Caco-2 (cell line): ENCODE results near the gene CEP57L1. TPM values are rescaled to one million over a fixed set of nuclear protein-coding genes. Genes with fewer than 3 reads are reported as not detected.
A peak's percentile ranks its signal among the peaks of the same experiment; 100 is the strongest.

ENCODE experiments used
- BruUV-seq: library from RNA; stranded (reverse); fragments of 400-500 nt; replicated peaks from 2 replicates; lab custom pipeline; 2021; lab: Mats Ljungman, UMichigan
- CTCF ChIA-PET: fragments of 300-600 bp; sonication (Branson Sonifier 250); formaldehyde crosslinking; loops from one replicate; lab custom pipeline; 2022; ENCODE audit warnings: antibody characterized with exemption; lab: Charles Lee
- POLR2A ChIA-PET: fragments of 300-600 bp; sonication (Branson Sonifier 250); formaldehyde crosslinking; loops from one replicate; lab custom pipeline; 2022; ENCODE audit warnings: antibody characterized with exemption; lab: Charles Lee
- DNase-seq, 2 experiments: peaks; one replicate each; pipeline versions ENCODE4 v3.0.0 to v3.0.0-alpha.2; 2020 to 2022
- H3K27me3 ChIP-seq: replicated peaks from 2 replicates; pipeline ENCODE4 v1.6.0; 2011; ENCODE audit warnings: low read length; ENCODE audit not compliant: control insufficient read depth, insufficient read depth
- H3K36me3 ChIP-seq: 2 replicates; pipeline ENCODE4 v1.5.1; 2011; ENCODE audit warnings: low read length; ENCODE audit not compliant: control insufficient read depth, insufficient read depth
- H3K4me1 ChIP-seq: fragments of 250-450 bp; sonication (Bioruptor Pico); 2 replicates; pipeline ENCODE4 v1.5.1; 2020; ENCODE audit warnings: mild to moderate bottlenecking
- H3K4me3 ChIP-seq: 2 replicates; pipeline ENCODE4 v1.5.1; 2011; ENCODE audit warnings: low read depth, mild to moderate bottlenecking, control low read depth, low read length
- H3K9me3 ChIP-seq: fragments of 250-450 bp; sonication (Bioruptor Pico); 2 replicates; pipeline ENCODE4 v1.5.1; 2020; ENCODE audit warnings: mild to moderate bottlenecking, moderate library complexity
- H3K27ac Mint-ChIP-seq: one replicate; pipeline ENCODE4 v1.8.0; 2022; ENCODE audit warnings: mixed read lengths; ENCODE audit not compliant: unreplicated experiment
- H3K27me3 Mint-ChIP-seq: one replicate; pipeline ENCODE4 v1.8.0; 2022; ENCODE audit warnings: mixed read lengths; ENCODE audit not compliant: insufficient read depth, unreplicated experiment
- H3K36me3 Mint-ChIP-seq: one replicate; pipeline ENCODE4 v1.8.0; 2022; ENCODE audit warnings: mild to moderate bottlenecking, mixed read lengths; ENCODE audit not compliant: insufficient read depth, unreplicated experiment
- H3K4me1 Mint-ChIP-seq: one replicate; pipeline ENCODE4 v1.8.0; 2022; ENCODE audit warnings: low read depth, mixed read lengths; ENCODE audit not compliant: unreplicated experiment
- H3K4me3 Mint-ChIP-seq: one replicate; pipeline ENCODE4 v1.8.0; 2022; ENCODE audit warnings: mild to moderate bottlenecking, moderate library complexity, mixed read lengths; ENCODE audit not compliant: unreplicated experiment
- H3K9me3 Mint-ChIP-seq: one replicate; pipeline ENCODE4 v1.8.0; 2022; ENCODE audit warnings: mixed read lengths; ENCODE audit not compliant: unreplicated experiment
- CTCF ChIP-seq, 2 experiments: fragments of 200-600 bp in 1 of 2; IDR thresholded peaks; 1 replicate in 1 of 2; 2 replicates in 1 of 2; pipeline versions ENCODE4 v1.5.1 to v1.8.0; 2011 to 2022; ENCODE audit warnings: antibody characterized with exemption in 1 of 2, control low read depth in 1 of 2, inconsistent platforms in 1 of 2, low read depth in 1 of 2, low read length in 1 of 2, mild to moderate bottlenecking in 1 of 2, moderate library complexity in 1 of 2; ENCODE audit not compliant: insufficient read depth in 1 of 2, severe bottlenecking in 1 of 2, unreplicated experiment in 1 of 2
- intact Hi-C: fragments of 100-400 bp; cut with micrococcal nuclease; formaldehyde crosslinking; loops from one replicate; pipeline ENCODE4 v1.10.0; 2022; ENCODE audit not compliant: unreplicated experiment
- total RNA-seq: library from RNA; stranded (reverse); gene quantifications from 2 replicates; pipeline ENCODE4 v1.2.3, GENCODE V29; 2022

CEP57L1 gene
- total RNA-seq, 1 experiment from 2014 or later = 12.7 TPM

GRCh38 chr6:109053336-109053735, 42.0 kb upstream of the CEP57L1 start:
- Mint-ChIP-seq H3K27ac (peak overlapping the region; percentile 43), H3K36me3 (no peaks in the 10 kb centered on the region), H3K4me3 (no peak overlapping the region), H3K27me3 (no peaks in the 10 kb centered on the region), H3K4me1 (peaks cover 39% of the 10 kb centered on the region), H3K9me3 (peaks cover 9% of the 10 kb centered on the region)
- no peak overlapping the region for H3K4me3 ChIP-seq
- no peaks in the 10 kb centered on the region for H3K9me3 ChIP-seq
- ChIA-PET POLR2A (no interaction called here), CTCF (no interaction called here)
- H3K36me3 ChIP-seq = no peaks in the 10 kb centered on the region
- BruUV-seq = no TSS peak
- no peak for DNase-seq
- no peak for TF ChIP-seq CTCF (IDR thresholded peaks at IDR 0.05; ENCODE audit: insufficient read depth in 1 of 2, low read depth in 1 of 2, low read length in 1 of 2, severe bottlenecking in 1 of 2, unreplicated experiment in 1 of 2)
- intact Hi-C loops = no loop called here
- no peaks in the 10 kb centered on the region for H3K27me3 ChIP-seq
- H3K4me1 ChIP-seq = peaks cover 44% of the 10 kb centered on the region

DNA sequence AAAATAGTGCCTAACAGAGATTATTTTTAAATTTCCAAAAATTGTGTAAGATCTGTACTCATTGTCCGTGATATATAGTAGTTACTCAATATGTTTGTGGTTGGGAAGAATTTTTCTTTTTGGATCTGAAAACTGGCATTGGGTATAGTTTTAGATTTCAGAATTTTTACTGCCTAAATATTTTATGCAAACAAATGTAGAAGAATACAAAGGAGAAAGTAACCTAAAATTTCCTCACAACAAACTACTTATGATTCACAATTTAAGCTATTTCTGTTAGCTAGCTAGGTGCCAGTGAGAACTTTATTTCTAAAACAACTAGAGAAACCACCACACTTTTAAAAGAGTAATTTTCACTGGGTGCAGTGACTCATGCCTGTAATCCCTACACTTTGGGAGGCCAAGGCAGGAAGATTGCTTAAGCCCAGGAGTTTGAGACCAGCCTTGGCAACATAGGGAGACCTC, 39.5 kb upstream of the CEP57L1 start:
- Mint-ChIP-seq H3K4me1 (peaks cover 25% of the 10 kb centered on the region), H3K9me3 (no peaks in the 10 kb centered on the region), H3K27ac (no peak overlapping the region), H3K27me3 (no peaks in the 10 kb centered on the region), H3K4me3 (no peak overlapping the region), H3K36me3 (no peaks in the 10 kb centered on the region)
- CTCF ChIA-PET = no interaction called here
- Histone ChIP-seq H3K27me3 (no peaks in the 10 kb centered on the region), H3K4me1 (peaks cover 35% of the 10 kb centered on the region), H3K9me3 (no peaks in the 10 kb centered on the region), H3K4me3 (no peak overlapping the region), H3K36me3 (no peaks in the 10 kb centered on the region)
- intact Hi-C loops = no loop called here
- POLR2A ChIA-PET = no interaction called here
- no TSS peak for BruUV-seq
- TF ChIP-seq CTCF (IDR thresholded peaks at IDR 0.05; ENCODE audit: insufficient read depth in 1 of 2, low read depth in 1 of 2, low read length in 1 of 2, severe bottlenecking in 1 of 2, unreplicated experiment in 1 of 2) = no peak
- DNase-seq = no peak

DNA sequence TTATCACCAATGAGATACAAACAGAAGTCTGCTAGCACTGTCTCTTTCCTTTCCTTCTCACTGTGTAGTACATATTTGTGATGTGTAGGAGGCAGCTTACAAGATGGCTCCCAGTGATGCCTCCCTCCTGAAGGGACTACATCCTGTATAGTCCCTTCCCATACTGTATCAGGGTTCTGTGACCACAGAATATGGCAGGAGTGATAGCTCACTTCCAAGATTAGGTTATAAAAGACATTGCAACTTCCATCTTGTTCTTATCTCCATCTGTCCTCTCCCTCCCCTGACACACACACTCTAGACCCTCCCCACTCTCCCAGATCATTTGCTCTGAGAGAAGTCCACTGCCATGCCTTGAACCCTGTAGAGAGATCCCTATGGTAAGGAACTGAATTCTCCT, 38.6 kb upstream of the CEP57L1 start:
- no peaks in the 10 kb centered on the region for H3K36me3 Mint-ChIP-seq
- Histone ChIP-seq H3K27me3 (no peaks in the 10 kb centered on the region), H3K36me3 (no peaks in the 10 kb centered on the region), H3K4me3 (no peak overlapping the region), H3K9me3 (no peaks in the 10 kb centered on the region), H3K4me1 (peaks cover 26% of the 10 kb centered on the region)
- POLR2A ChIA-PET = no interaction called here
- no peak for DNase-seq
- no TSS peak for BruUV-seq
- H3K4me3 Mint-ChIP-seq = no peak overlapping the region
- CTCF ChIA-PET = no interaction called here
- intact Hi-C loops = no loop called here
- no peaks in the 10 kb centered on the region for H3K27me3 Mint-ChIP-seq
- no peak overlapping the region for H3K27ac Mint-ChIP-seq
- no peak for TF ChIP-seq CTCF (IDR thresholded peaks at IDR 0.05; ENCODE audit: insufficient read depth in 1 of 2, low read depth in 1 of 2, low read length in 1 of 2, severe bottlenecking in 1 of 2, unreplicated experiment in 1 of 2)
- no peaks in the 10 kb centered on the region for H3K9me3 Mint-ChIP-seq
- H3K4me1 Mint-ChIP-seq = peaks cover 22% of the 10 kb centered on the region
